Kasumi-1 (cell line): ENCODE measurements around the gene NPAS3.

ENCODE experiments used
- DNase-seq, 2 experiments: peaks; one replicate each; lab custom pipeline; 2025; lab: John Stamatoyannopoulos, UW

NPAS3 gene

DNA sequence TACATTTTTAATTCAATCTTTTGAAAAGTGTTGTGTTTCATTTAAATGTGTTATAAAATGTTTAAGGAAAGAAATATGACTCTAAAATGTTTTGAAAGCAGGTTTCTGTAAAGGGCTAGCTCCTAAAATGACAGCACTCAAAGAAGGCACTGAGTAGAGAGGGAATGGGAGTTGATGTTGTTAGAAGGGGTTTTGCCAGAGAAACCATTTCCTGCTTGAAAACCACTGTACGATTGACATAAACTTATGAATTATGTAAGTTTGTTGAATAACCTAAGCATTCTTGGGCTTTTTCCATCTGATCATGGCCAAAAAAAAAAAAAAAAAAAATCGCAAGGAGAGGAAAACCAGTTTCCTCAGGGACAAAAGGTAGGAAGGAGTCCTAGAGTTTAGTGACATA lies 778.2 kb downstream of the NPAS3 start:
- no peak for DNase-seq

DNA sequence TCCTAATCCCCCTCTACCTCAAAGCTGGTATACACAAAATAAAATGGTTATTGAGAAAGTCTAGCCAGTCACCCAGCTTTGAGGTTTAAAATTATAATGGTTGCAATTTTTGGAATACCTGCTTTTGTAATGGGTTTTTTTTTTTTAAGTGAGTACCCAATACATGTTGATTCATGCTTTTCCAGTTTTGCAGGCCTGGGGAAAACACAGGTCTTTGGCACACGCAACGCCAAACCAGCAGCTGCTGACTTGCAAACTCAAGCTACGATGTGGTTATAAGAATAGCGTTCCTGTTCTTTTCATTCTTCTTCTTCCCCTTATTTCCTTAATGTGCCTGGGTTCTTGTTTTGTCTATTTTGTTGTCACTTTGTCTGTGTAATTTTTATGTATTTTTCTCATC lies 779.2 kb downstream of the NPAS3 start:
- DNase-seq = no peak

DNA sequence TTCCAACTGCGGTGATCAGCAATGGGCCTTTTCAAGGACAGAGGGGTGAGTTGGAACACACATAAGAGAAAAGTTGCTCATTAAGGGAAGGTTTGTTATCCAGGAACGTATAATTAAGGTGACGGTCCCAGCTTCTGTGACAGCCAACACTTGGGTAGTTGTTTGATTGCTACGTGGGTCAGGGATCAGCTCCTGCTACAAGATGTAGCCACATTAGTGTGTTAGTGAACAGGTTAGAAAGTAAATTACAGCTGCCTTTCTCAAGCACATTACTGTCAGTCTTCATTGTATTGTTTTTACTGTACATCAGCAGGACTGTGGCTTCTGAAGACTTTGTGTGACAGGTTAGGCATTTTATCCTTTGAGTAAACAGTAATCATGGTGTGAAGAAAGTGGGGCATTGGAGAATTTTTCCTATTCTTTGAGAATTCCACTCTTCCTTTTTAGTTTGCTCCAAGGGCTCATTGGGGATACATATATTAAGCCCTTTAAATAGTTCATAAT lies 781.7 kb downstream of the NPAS3 start:
- DNase-seq = no peak

DNA sequence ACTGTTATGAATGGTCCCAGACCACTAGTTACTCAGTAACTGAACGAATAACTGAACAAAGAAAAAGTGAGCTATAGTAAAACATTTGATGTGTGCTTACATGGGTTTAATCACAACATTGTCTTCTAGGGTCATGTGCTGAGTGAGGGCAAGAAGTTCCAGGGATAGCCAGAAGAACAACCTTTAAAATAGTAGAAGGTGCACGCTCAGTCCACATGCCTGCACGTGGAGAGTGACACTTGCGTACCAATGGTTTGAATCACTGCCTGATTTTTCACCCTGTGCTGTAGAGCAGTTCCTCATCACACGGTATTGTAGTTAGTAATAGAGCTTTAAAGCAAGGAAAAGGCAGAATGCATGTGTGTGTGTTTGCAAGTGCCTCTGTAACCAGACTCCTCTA lies 788.0 kb downstream of the NPAS3 start:
- DNase-seq = no peak

DNA sequence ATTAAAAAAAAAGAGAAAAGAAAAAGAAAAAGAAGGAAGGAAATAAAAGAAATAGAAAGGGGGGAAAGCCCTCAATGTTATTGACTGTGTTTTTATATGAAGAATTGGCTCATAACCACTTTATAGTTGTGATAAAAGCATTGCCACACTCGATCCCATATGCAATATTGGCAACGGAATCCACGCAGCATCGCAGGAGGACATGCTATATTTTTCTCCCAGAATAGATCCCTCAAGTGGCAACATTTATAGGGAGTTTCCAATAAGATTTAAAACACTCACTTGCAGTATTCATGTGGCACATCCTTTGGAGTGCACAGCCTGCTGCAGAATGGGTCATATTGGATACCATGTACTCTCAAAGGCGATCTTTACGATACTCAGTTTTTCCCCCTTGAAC lies 788.9 kb downstream of the NPAS3 start:
- DNase-seq = no peak

DNA sequence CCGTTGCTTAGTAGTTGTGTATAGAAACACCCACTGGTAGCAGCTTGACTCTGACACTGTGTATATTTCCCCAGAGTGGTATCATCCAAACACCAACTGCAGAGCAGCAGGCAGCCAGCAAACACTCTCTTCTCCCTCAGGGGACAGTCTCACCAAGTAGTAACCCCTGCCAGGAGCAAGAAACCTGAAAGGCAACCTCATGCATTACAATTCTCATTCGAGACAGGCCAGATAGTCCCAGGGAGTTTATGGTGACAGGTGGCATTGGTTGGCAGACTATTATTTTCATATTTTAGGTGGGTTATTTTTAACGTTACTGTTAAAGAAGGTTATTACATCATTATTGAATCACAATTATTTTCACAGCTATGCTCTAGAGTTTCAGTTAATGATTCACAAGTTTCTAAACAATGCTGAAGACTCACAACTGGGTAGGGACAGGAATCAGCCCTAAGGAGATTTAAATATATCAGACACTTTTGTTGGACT lies 789.4 kb downstream of the NPAS3 start:
- no peak for DNase-seq

DNA sequence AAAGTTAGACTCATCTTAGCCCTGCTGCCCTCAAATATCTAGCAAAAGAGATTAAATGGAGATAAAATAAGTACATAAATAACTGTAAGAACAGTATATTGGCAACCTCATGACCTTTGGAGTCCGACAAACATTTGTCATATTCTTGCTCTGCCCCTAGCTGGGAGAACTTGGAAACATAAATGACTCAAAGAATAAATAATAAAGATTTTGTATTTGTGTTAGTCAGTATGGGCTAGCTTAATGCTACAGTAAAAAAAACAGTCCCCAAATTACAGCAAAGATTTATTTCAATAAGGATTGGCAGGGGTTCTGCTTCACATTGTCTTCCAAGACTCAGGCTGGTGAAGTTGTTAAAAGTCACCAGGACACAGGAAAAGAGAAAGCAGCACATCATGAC lies 791.5 kb downstream of the NPAS3 start:
- no peak for DNase-seq

DNA sequence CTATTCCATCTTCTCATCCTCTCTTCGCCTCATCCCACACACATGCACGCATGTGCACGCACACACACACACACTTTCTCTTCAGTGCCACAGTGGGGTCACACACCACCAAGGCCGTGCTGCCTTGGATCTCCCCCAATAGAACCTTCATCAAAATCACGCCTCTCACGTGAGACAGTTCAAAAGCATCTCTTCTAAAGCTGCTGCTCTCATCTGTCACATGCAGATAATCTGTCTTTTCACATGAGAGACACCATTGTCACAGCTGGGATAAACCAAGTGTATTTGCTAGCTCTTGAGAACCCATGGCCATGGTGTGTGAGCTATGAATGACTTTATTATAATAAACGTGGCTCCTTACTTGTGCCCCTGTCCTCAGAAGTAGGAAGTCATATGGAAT lies 793.5 kb downstream of the NPAS3 start:
- no peak for DNase-seq

DNA sequence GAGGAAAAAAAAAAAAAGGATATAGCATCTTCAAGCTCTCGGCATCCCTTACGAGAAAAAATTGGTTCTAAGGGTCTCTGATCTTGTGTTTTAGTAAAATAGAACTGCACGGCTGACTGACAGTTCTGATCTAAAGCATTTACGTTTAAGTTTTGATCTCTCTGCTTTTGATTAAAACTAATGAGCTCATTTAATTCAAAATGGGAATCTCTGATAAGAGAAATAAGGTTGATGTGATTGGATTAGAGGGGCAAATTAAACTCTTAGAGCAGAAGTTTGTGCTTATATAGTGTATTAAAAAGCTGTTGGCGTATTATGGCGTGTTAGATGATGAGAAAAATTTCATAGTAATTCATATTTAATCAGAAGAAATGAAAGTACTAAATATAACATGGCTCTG lies 794.6 kb downstream of the NPAS3 start:
- no peak for DNase-seq

DNA sequence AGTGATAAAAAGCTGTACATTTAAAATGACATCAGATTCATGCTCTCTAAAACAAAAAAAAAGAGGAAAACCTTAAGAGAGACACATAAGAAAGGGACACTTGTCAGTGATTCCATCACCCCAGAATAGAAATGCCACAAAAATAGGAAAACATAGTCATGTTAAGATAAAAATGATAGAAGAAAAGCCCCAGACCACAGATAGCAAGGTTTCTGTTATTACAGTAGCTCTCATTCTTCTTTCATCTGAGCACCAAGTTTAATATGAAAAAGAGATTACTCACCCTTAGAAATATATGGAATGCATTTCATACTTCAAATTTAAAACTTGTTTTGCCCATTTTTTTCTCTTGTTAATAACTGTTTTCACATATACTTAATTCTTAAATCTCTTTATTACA lies 795.0 kb downstream of the NPAS3 start:
- DNase-seq = no peak

DNA sequence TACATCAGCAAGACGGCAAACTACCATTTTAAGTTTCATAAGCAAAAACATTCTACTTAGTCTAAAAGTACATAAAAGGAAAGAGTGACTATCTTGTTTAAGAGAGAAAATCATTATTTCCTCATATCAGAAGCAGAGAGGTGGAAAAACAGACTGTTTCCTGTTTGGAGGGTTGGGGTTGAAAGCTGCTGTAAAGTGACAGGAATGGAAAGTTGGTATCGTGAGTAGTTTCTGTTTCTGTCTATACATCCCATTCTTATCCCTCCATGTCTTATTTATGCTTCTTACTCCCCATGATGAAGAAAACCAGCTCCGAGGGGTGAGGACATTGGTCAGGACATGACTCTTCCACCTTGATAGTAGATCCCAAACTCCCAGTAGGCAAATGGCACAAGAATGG lies 795.7 kb downstream of the NPAS3 start:
- no peak for DNase-seq

DNA sequence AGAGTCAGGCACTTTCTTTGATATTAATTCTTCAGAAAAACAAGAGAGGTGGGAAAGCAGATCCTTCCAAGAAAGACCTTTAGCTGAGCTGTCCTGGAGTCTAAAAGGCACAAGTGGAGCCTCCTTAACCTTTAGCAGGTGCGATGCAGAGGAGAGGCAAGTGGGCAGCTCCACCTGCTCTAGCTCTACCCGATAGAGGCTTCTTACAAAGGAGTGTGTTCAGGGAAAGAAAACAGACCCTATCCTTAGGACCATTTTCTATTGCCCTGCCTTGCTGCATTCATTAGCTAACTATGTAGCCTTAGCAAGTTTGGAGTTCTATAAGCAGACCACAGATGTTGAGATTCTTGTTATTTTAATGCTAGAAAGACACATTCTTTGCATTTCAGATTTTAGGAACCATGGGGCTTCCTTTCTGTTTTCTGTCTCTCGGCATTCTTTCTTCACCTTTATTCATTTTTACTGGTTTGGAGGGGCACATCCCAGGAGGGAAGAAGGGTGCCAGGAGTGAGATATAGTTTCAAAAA lies 797.7 kb downstream of the NPAS3 start:
- no peak for DNase-seq

DNA sequence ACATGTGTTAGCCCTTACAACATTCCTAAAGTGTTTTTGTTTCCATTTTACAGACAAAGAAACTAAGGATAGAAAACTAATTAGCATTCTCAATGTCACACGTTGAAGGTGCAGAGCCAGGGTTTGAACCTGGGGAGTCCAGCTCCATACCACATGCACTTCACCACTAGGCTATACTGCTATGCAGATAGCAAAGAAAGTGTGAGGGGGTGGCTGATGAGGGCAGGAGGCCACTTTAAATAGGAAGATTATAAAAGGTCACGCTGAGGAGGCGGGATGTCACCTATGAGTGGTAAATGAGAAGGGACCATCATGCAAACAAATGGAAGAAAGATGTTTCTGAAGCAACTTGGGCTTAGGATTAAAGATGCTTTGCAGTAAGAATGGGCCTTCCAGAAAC lies 798.3 kb downstream of the NPAS3 start:
- no peak for DNase-seq

DNA sequence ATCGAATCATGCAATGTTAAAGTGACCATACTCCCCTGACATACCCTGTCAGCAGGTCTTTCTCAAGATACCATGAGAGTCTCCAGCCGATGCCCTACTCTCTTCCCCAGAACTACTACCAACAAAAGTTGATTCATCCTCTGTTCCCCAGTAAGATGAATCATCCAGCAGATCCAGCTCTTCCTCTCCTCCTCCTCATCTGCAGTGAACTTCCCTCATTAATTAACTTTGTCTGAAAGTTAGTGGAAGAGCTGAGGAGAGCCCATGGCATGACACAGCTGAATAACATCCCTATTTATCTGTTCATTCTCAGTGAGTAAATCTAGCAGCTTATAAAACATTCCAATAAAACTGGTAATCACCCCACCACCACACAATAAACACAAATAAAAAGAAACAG lies 798.8 kb downstream of the NPAS3 start:
- no peak for DNase-seq

DNA sequence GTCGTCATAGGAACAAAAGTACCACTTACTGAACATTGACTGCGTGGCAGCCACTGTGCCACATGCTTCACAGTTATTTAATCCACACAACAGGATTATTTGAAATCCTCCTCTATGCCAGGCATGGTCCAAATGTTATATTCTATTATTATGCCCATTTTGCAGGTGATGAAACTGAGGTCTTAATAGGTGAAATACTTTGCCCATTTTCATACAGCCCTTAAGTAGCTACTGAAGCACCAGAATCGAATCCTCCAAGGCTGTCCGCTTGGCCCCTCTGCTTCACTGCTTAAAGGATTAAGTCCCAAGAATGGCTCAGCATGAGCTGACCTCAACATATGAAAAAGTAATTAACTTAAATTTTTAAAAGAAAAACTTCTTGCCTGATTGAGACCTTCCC lies 799.4 kb downstream of the NPAS3 start:
- DNase-seq = no peak

DNA sequence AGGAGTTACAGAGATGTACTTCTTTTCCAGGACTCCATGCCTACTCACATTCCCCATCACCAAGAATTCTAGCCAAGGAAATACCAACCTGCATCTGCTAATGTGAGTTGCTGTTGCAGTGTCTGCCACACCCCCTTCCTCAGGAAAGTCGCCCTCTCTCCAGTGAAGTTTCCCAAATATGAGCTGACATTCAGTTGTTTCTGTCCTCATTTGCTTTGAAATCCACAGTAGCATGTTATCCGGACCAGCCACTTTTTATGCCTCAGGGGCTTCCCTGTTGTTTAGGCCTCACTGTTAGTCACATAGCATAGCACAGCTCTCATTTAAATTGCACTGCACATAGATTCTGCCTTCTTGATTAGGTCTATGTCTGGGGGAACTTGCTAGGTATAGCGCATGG lies 799.8 kb downstream of the NPAS3 start:
- DNase-seq = no peak

DNA sequence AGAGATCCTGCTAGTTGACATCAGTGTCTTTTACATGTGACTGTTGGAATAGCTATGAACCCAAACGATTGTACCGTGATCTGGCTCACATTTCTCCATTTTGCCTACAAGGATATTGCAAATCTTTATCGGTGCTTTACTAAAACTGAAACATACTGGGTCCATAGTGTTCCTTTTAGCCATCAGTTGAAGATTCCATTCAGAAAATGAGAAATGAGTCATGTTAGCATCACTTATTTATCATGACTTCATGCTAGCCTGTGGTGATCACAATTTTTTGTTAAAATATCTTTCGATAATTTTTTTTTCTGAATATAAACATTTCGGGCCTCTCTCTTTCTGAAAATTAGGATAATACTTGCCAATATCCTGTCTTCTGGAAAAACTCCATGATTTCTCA lies 801.9 kb downstream of the NPAS3 start:
- DNase-seq = no peak

DNA sequence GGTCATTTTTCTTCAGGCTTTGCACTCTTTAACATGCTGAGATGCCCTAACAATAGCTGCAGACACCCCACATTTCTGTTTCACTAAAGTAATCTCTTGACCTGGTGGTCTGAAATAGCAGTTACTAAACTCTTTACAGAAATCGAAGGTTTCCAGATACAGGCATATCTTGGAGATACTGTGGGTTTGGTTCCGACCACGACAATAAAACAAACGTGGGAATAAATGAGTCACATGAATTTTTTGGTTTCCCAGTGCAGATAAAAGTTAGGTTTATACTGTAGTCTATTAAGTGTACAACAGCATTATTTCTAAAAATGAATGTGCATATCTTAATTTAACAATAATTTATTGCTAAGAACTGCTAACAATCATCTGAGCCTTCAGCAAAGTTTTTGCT lies 803.5 kb downstream of the NPAS3 start:
- DNase-seq = no peak

DNA sequence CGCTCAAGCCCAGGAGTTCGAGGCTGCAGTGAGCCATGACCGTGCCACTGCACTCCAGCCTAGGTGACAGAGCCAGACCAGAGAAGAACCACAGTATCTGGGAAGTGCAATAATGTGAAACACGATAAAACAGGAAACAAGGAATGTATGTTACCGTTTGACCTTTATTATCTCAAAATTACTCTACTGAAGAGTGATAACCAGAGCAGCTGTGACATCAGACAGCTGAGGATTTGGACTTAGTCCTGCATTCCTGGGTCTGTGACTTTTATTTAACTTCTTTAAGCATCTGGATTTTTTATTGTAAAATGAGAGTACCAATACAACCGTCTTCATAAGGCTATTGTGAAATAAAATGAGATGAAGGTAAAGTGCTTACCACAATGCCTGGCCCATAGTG lies 806.5 kb downstream of the NPAS3 start:
- no peak for DNase-seq

DNA sequence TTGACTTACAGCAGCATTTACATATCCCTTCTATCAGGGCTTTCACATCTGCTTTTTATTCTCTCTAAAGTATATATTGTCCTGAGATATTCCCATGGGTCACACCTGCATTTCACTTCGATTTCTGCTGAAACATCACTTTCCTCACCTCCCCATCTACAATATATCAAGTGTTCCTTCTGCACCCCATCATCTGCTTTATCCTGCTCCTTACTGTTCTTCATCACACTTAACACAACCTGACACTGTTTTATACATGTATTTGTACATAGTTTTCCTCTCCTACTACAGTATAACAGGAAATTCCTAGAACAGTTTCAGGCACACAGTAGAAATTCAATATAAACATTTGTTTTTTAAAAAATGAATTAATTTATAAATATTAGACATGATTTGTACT lies 809.1 kb downstream of the NPAS3 start:
- DNase-seq = no peak

DNA sequence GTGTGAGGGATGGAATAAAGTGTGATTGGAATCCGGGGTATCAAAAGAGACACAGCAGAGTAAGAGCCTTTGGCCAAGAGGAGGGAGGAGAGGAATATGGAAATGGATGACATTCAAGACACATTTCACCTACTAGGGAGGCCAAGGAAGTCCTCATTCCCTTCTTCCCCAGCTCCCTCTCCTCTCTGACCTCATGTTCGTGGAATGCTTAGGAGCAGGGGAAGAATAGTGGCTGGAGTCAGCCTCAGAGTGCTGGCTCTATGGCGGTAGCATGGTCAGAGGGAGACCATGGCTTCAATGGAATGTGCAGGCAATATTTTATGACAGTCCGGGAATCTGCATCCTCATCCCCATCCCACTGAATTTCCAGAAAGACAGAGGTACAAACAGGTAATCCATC lies 815.6 kb downstream of the NPAS3 start:
- no peak for DNase-seq

DNA sequence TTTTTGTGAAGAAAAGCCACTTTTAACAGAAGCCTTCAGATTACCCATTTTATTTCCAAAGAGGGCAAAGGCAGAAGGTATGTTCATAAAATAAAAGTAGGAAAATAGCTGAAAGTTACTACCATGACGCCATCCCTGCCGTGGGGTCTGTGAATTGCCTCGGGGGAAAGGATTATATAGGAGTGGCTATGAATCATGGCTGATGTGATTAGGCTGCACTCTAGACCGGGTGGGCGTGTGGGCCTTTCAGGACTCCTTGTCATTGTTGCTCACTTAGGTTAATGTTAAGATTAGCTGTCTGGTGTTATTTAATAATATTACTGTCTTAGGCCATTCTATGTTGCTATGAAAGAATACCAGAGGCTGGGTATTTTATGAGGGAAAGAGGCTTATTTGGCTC lies 816.7 kb downstream of the NPAS3 start:
- no peak for DNase-seq

DNA sequence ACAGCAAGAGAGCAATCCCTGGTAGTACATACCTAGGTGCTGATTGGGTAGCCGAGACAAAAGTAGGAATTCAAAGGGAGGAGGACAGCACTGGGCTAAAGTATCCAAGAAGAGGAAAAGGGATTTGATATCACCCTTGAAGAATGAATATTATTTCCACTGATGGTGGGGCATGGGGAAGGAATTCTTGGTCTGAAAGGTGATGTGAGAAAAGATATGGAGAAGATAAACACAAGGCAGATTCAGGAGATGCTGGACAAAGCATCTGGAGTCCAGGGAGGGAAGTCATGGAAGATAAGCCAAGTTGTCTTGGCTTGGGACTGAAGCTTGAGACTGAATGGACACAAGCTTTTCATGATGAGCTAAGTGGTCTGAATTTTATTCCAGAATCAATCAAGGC lies 818.2 kb downstream of the NPAS3 start:
- DNase-seq = no peak

DNA sequence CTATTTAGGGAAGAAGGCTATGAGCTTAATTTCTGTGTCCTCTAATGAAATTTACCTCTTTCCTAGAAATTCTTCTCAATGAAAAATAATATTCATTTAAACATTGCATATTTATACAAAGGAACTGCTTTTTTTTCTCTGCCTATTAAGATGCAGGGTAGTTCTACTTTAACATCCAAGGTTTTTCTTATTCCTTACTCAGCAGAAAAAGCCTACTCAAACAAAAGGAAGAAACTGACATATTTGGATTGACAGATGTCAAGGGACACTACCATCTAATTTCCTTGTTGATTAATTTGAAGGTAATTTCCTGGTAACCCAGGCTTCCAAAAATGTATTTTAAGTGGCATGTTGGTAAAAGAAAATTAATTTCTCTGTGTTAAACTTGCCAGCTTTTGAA lies 819.9 kb downstream of the NPAS3 start:
- no peak for DNase-seq
